GM12878 (cell line): ENCODE results near the gene DLK1. TPM values are rescaled to one million over a fixed set of nuclear protein-coding genes. Genes with fewer than 3 reads are reported as not detected.

Source experiments
- ATAC-seq: fragments of 200-7000 bp; cut with Tn5 transposase; 3 replicates; pipeline ENCODE4 v1.9.1; 2020; ENCODE audit warnings: mild to moderate bottlenecking, moderate library complexity
- BruUV-seq: library from RNA; stranded (reverse); fragments of 400-500 nt; replicated peaks from 2 replicates; lab custom pipeline; 2021; lab: Mats Ljungman, UMichigan
- CTCF ChIA-PET: fragments of 300-600 bp; sonication (Branson Sonifier 250); formaldehyde crosslinking; extraction: SDS; loops from one replicate; lab custom pipeline; 2021; ENCODE audit warnings: inconsistent platforms; lab: Yijun Ruan, JAX
- POLR2A ChIA-PET: fragments of 350-600 bp; formaldehyde crosslinking; extraction: SDS; loops from one replicate; lab custom pipeline; 2021; ENCODE audit warnings: inconsistent platforms; lab: Charles Lee
- RAD21 ChIA-PET: fragments of 300-600 bp; sonication (Branson Sonifier 250); formaldehyde crosslinking; loops from one replicate; lab custom pipeline; 2023; ENCODE audit warnings: antibody characterized with exemption; ENCODE audit not compliant: unreplicated experiment; lab: Charles Lee
- SMC1A ChIA-PET: fragments of 300-600 bp; sonication (Branson Sonifier 250); formaldehyde crosslinking; loops from one replicate; lab custom pipeline; 2023; ENCODE audit not compliant: unreplicated experiment, uncharacterized antibody; lab: Charles Lee
- DNase-seq: peaks from one replicate; pipeline ENCODE4 v3.0.0-alpha.2; 2011; ENCODE audit warnings: low read depth, low spot score
- FAIRE-seq: peaks from 3 replicates; lab custom pipeline; 2011; peaks lifted over from hg19 to GRCh38; lab: Jason Lieb, UNC
- H2AFZ ChIP-seq: 2 replicates; pipeline ENCODE4 v1.6.0; 2011; ENCODE audit warnings: low read depth, low read length, control low read depth; ENCODE audit not compliant: control insufficient read depth
- H3K27ac ChIP-seq: 2 replicates; pipeline ENCODE4 v1.5.1; 2011; ENCODE audit warnings: control low read depth; ENCODE audit not compliant: control insufficient read depth, insufficient read depth
- H3K27me3 ChIP-seq, 2 experiments: replicated peaks in 1 of 2; 2 replicates each; pipeline versions ENCODE4 v1.6.0 to v1.6.1; 2011; ENCODE audit warnings: low read length in 1 of 2; ENCODE audit not compliant: control insufficient read depth in 2 of 2, insufficient read depth in 2 of 2
- H3K36me3 ChIP-seq, 2 experiments: 2 replicates each; pipeline ENCODE4 v1.5.1; 2011; ENCODE audit warnings: low read length in 1 of 2; ENCODE audit not compliant: control insufficient read depth in 2 of 2, insufficient read depth in 2 of 2
- H3K4me1 ChIP-seq: 2 replicates; pipeline ENCODE4 v1.6.1; 2011; ENCODE audit warnings: mild to moderate bottlenecking, low read length, moderate library complexity, mixed read lengths; ENCODE audit not compliant: control insufficient read depth, insufficient read depth
- H3K4me2 ChIP-seq: 2 replicates; pipeline ENCODE4 v1.6.0; 2011; ENCODE audit warnings: control low read depth; ENCODE audit not compliant: control insufficient read depth, insufficient read depth
- H3K4me3 ChIP-seq: fragments of 200-600 bp; sonication (generic); 2 replicates; pipeline ENCODE4 v1.5.1; 2016
- H3K79me2 ChIP-seq: 2 replicates; pipeline ENCODE4 v1.6.0; 2011; ENCODE audit warnings: low read length; ENCODE audit not compliant: control insufficient read depth, insufficient read depth
- H3K9ac ChIP-seq: 2 replicates; pipeline ENCODE4 v1.8.0; 2011; ENCODE audit warnings: low read length, control low read depth, mixed read lengths; ENCODE audit not compliant: control insufficient read depth, insufficient read depth
- H3K9me3 ChIP-seq: replicated peaks from 3 replicates; pipeline ENCODE4 v1.5.1; 2011; ENCODE audit warnings: mild to moderate bottlenecking, low read length; ENCODE audit not compliant: control insufficient read depth, insufficient read depth
- H4K20me1 ChIP-seq: 2 replicates; pipeline ENCODE4 v1.6.0; 2011; ENCODE audit not compliant: control insufficient read depth, insufficient read depth
- CHD4 ChIP-seq: fragments of 200-600 bp; sonication (generic); IDR thresholded peaks from 2 replicates; pipeline ENCODE4 v1.6.1; 2016; ENCODE audit warnings: mild to moderate bottlenecking
- CTCF ChIP-seq, 3 experiments: IDR thresholded peaks in 2 of 3; conservative IDR thresholded peaks in 1 of 3; 2 replicates each; pipeline ENCODE4 v1.5.1; 2011; ENCODE audit warnings: low read depth in 3 of 3, low read length in 3 of 3, mild to moderate bottlenecking in 3 of 3, control low read depth in 2 of 3, moderate library complexity in 2 of 3, inconsistent platforms in 1 of 3, mixed read lengths in 1 of 3; ENCODE audit not compliant: control insufficient read depth in 2 of 3, insufficient read depth in 1 of 3; ENCODE audit errors: extremely low read depth in 1 of 3
- KLF5 ChIP-seq: fragments of 450-650 bp; IDR thresholded peaks from 2 replicates; pipeline ENCODE4 v1.6.1; 2014; ENCODE audit warnings: mild to moderate bottlenecking; ENCODE audit not compliant: partially characterized antibody
- SMC3 ChIP-seq: IDR thresholded peaks from 2 replicates; pipeline ENCODE4 v1.6.1; 2011; ENCODE audit warnings: low read length, improper control_type of control experiment, borderline replicate concordance
- TCF12 ChIP-seq: IDR thresholded peaks from 2 replicates; pipeline ENCODE4 v1.6.1; 2011; ENCODE audit warnings: low read depth, mild to moderate bottlenecking, low read length
- WGBS: methylation state at CpG from one replicate; pipeline ENCODE4 v1.1.6; 2016; ENCODE audit warnings: low lambda C conversion rate; ENCODE audit not compliant: insufficient replicate concordance, insufficient coverage; ENCODE audit errors: missing lambda C conversion rate; 5-methylcytosine and 5-hydroxymethylcytosine counted together
- in situ Hi-C: fragments of 300-500 bp; cut with MboI; formaldehyde crosslinking; loops from 9 replicates; pipeline ENCODE4 v1.14.3; 2018; ENCODE audit warnings: mixed read lengths
- intact Hi-C: fragments of 100-400 bp; cut with micrococcal nuclease; formaldehyde crosslinking; loops from one replicate; pipeline ENCODE4 v1.14.2; 2022; ENCODE audit not compliant: unreplicated experiment
- polyA plus RNA-seq, 11 experiments: library from polyadenylated mRNA; depleted of rRNA in 4 of 11; unstranded in 6 of 11; stranded (reverse) in 5 of 11; fragments of >200 nt; fragmentation: Nextera tagmentation in 4 of 11; fragmentation: Illumina TruSeq in 1 of 11; extraction: Ambion mirVana in 4 of 11; extraction: Trizol in 1 of 11; gene quantifications; 1 replicate in 1 of 11; 2 replicates in 10 of 11; pipeline versions ENCODE4 v1.2.1 to v1.2.3, GENCODE V29; 2011 to 2016; ENCODE audit warnings: inconsistent platforms in 2 of 11, missing spikeins in 2 of 11, low read depth in 1 of 11
- total RNA-seq, 4 experiments: library from RNA; depleted of rRNA in 3 of 4; stranded (reverse); fragments of >200 nt in 3 of 4; fragmentation: Illumina TruSeq in 1 of 4; extraction: Trizol in 1 of 4; gene quantifications; 2 replicates each; pipeline versions ENCODE4 v1.2.1 to v1.2.3, GENCODE V29; 2013 to 2021
- TF ChIP-seq, protein P1 (sequence below): fragments of 450-650 bp; IDR thresholded peaks from 2 replicates; pipeline ENCODE4 v1.6.1; 2017; ENCODE audit warnings: mild to moderate bottlenecking, low read depth, inconsistent platforms; ENCODE audit not compliant: poor library complexity, severe bottlenecking

DLK1 gene
- total and polyA plus RNA-seq, 10 of the 15 experiments (the other 5 are each of a cell fraction or from before 2014, with no cell fraction given) = 0.87 TPM; not detected in 9

DNA sequence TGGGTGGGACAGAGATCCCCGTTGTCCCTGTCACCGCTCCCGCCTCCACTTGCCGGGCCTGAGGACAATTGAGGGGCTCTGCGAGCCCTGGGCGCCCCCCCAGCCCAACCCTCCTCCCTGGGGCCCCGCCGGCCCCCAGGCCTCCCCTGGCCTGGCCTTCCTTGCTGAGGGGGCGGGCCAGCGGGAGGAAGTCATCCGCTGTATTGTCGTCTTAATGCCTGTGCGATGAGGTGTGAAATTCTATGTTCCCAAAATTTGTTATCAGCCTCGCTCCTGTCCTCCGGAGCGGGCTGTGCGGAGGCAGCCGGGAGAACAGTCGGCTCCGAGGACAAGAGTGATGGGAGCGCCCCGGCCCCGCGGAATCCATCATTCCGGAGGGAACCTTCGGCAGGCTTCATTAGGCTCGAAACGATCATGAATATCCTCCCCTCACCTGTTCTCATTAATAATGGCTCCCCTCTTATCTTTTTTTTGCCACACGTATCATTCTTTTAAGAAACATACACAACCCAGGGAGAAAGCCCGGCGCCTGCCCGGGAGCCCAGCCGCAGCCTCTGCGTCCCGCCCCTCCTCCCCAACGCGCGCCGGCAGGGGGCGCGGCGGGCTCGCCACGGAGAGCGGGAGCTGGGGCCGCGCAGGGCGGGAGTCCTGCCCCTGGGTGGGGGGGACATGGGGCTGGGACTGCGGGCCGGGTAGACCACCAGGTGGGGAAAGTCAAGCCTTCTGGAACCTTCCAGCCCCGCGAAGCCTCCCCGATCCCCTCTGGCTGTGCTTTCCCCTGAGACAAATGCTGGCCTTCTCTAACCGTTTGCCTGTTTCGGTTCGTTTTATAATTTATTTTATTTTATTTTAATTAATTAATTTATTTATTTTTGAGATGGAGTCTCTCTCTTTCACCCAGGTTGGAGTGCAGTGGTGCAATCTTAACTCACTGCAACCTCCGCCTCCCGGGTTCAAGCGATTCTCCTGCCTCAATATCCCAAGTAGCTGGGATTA is 17.1 kb upstream of the DLK1 start:
- BruUV-seq = no TSS peak
- in situ Hi-C loops (no loop called here), intact Hi-C loops (no loop called here)
- ATAC-seq = 0 out of 3 replicates have a peak, but pooled peaks have one; percentile 35
- no peaks in the 10 kb centered on the region for H3K79me2 ChIP-seq
- H3K9ac ChIP-seq = no peak overlapping the region
- no peaks in the 10 kb centered on the region for H3K36me3 ChIP-seq
- TF ChIP-seq KLF5 (no peak), CTCF (IDR thresholded peaks at IDR 0.05 in 2 of 3, conservative IDR thresholded peaks at IDR 0.05 in 1 of 3; ENCODE audit: control insufficient read depth in 2 of 3, extremely low read depth in 1 of 3, insufficient read depth in 1 of 3, low read depth in 3 of 3, low read length in 3 of 3) (peak; percentile 16 to 25 (median 25); a peak in 3 of 6 replicates), CHD4 (no peak), SMC3 (peak; percentile 16; the same call in 1 of the 2 replicates), TCF12 (no peak)
- TF ChIP-seq, protein P1, sequence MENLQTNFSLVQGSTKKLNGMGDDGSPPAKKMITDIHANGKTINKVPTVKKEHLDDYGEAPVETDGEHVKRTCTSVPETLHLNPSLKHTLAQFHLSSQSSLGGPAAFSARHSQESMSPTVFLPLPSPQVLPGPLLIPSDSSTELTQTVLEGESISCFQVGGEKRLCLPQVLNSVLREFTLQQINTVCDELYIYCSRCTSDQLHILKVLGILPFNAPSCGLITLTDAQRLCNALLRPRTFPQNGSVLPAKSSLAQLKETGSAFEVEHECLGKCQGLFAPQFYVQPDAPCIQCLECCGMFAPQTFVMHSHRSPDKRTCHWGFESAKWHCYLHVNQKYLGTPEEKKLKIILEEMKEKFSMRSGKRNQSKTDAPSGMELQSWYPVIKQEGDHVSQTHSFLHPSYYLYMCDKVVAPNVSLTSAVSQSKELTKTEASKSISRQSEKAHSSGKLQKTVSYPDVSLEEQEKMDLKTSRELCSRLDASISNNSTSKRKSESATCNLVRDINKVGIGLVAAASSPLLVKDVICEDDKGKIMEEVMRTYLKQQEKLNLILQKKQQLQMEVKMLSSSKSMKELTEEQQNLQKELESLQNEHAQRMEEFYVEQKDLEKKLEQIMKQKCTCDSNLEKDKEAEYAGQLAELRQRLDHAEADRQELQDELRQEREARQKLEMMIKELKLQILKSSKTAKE = no peak
- H3K9me3 ChIP-seq = no peaks in the 10 kb centered on the region
- POLR2A ChIA-PET = no interaction called here
- CTCF ChIA-PET = no interaction called here
- no peak for DNase-seq
- H3K4me1 ChIP-seq = no peaks in the 10 kb centered on the region
- H3K4me3 ChIP-seq = no peak overlapping the region
- RAD21 ChIA-PET = no interaction called here
- H3K4me2 ChIP-seq = no peak overlapping the region
- no peaks in the 10 kb centered on the region for H4K20me1 ChIP-seq
- H2AFZ ChIP-seq = no peak overlapping the region
- no peak for FAIRE-seq
- SMC1A ChIA-PET = no interaction called here
- no peak overlapping the region for H3K27ac ChIP-seq
- WGBS = 48% methylated on average over 31 of the region's 59 CpGs
- H3K27me3 ChIP-seq = peaks cover 0 to 2% of the 10 kb centered on the region in 2 experiments; a peak in 2 of 4 replicates
